Erythroblast (primary cell): ENCODE results near the gene KIF25.

Experiments used
- GATA1 ChIP-seq: IDR thresholded peaks from 2 replicates; pipeline ENCODE4 v1.6.1; 2011; ENCODE audit warnings: low read depth, mild to moderate bottlenecking, control low read depth, low read length, moderate library complexity
- POLR2A ChIP-seq: IDR thresholded peaks from 2 replicates; pipeline ENCODE4 v1.6.1; 2011; ENCODE audit warnings: mild to moderate bottlenecking, low read length

- TF ChIP-seq POLR2A (no peak), GATA1 (no peak)
Observed at GRCh38 chr6:167973148-167973885, 24.2 kb upstream of the KIF25 start.
